Heart right ventricle (tissue), 16 donors: Measurements from ENCODE around the gene WHRN. TPM values are rescaled to one million over a fixed set of nuclear protein-coding genes. Genes with fewer than 3 reads are reported as not detected.
A peak's percentile ranks its signal among the peaks of the same experiment; 100 is the strongest.

Experiments used
- ATAC-seq, 8 donors: fragments of 200-7000 bp; cut with Tn5 transposase; one replicate each; pipeline ENCODE4 v1.9.1; 2020; ENCODE audit warnings: mild to moderate bottlenecking in 8 of 8, moderate library complexity in 8 of 8, moderate number of reproducible peaks in 1 of 8
- DNase-seq, 2 donors: peaks; one replicate each; pipeline ENCODE4 v3.0.0-alpha.2; 2020
- H3K27ac ChIP-seq, 10 donors: fragments of 200-600 bp; sonication (generic) in 2 of 10; one replicate each; pipeline versions ENCODE4 v1.5.0 to v1.8.0; 2020 to 2022; ENCODE audit warnings: mild to moderate bottlenecking in 3 of 10
- H3K27me3 ChIP-seq, 7 donors: fragments of 200-600 bp; one replicate each; pipeline ENCODE4 v1.8.0; 2021 to 2022; ENCODE audit warnings: mild to moderate bottlenecking in 2 of 7
- H3K36me3 ChIP-seq, 9 donors: fragments of 200-600 bp; sonication (generic) in 1 of 9; one replicate each; pipeline versions ENCODE4 v1.5.0 to v1.8.0; 2020 to 2022; ENCODE audit warnings: mild to moderate bottlenecking in 2 of 9
- H3K4me1 ChIP-seq, 9 donors: fragments of 200-600 bp; sonication (generic) in 1 of 9; one replicate each; pipeline versions ENCODE4 v1.5.0 to v1.8.0; 2020 to 2022; ENCODE audit warnings: mild to moderate bottlenecking in 4 of 9
- H3K4me3 ChIP-seq, 10 donors: fragments of 200-600 bp; sonication (generic) in 2 of 10; one replicate each; pipeline versions ENCODE4 v1.5.0 to v1.8.0; 2020 to 2022; ENCODE audit warnings: mild to moderate bottlenecking in 7 of 10, moderate library complexity in 2 of 10
- H3K9me3 ChIP-seq, 11 donors: fragments of 200-600 bp in 10 of 11; sonication (generic) in 2 of 11; one replicate each; pipeline versions ENCODE4 v1.5.0 to v1.8.0; 2013 to 2022; ENCODE audit warnings: mild to moderate bottlenecking in 2 of 11, control low read depth in 1 of 11, moderate library complexity in 1 of 11
- WGBS, 2 donors: extraction: QIAGEN DNeasy Blood & Tissue Kit; methylation state at CpG; one replicate each; pipeline ENCODE4 v1.1.7; 2013; ENCODE audit warnings: inconsistent platforms in 1 of 2; 5-methylcytosine and 5-hydroxymethylcytosine counted together
- intact Hi-C, 10 donors: fragments of 100-400 bp; cut with DNase I; formaldehyde crosslinking; loops; one replicate each; pipeline versions ENCODE4 v1.11.1 to v1.14.2; 2022
- polyA plus RNA-seq, 2 donors: library from polyadenylated mRNA; stranded (reverse); fragments of 200-250 nt; gene quantifications; one replicate each; pipeline ENCODE4 v1.2.3, GENCODE V29; 2013
- total RNA-seq, 10 donors: library from RNA; stranded (reverse); fragmentation: NEBNext Ultra II Directional in 3 of 10; extraction: Animal tissue kit (Norgen Biotek cat#: 25700) in 3 of 10; gene quantifications; one replicate each; pipeline versions ENCODE4 v1.2.1 to v1.2.4, GENCODE V29; 2021 to 2023
- TF ChIP-seq, protein P1 (sequence below), 9 donors: fragments of 200-600 bp; sonication (generic) in 2 of 9; IDR thresholded peaks; one replicate each; pipeline versions ENCODE4 v1.5.0 to v1.8.0; 2021 to 2022; ENCODE audit warnings: antibody characterized with exemption in 9 of 9, mild to moderate bottlenecking in 5 of 9, moderate library complexity in 1 of 9
- donor health status: Arrhythmogenic right ventricular cardiomyopathy.
- donor health status: ischemic (EF 13 %, LVEDD 7.1; RV severe dilation, severe dysfunction).
- donor health status: healthy with polysubstance abuse.
- donor health status: DM: no; HTN: yes; CAD: no.
- donor health status: DM: no; HTN: no; CAD: no.
- donor health status: ischemic (EF 25% LVEDD 6.9; RV normal size, moderate dysfunction).
- donor health status: ischemic (EF 25% LVEDD 5.7; RV mildly dilated, moderate dysfunction).
- donor health status: healthy.
- donor health status: DM: yes; HTN: yes; CAD: no.
- donor health status: Ischemic cardiomyopathy.
- donor health status: ischemic (EF 35%, LVEDD 5.7; RV mildly dilated, moderate dysfunction).
- donor health status: nonischemic (EF 11% LVEDD 7.7; RV severe dilation, severe dysfunction).
- donor health status: DM: yes; HTN: yes; CAD: no.
- donor health status: PGD.
- donor health status: ischemic (EF 29% LVEDD 5.4; RV normal size, mild dysfunction).
- donor health status: nonischemic (EF 23%, LVEDD 6.1; RV moderate dilation, normal function).

WHRN gene
- total and polyA plus RNA-seq, 12 donors: 0.13 to 1.3 (median 0.58) TPM; not detected in 1

DNA sequence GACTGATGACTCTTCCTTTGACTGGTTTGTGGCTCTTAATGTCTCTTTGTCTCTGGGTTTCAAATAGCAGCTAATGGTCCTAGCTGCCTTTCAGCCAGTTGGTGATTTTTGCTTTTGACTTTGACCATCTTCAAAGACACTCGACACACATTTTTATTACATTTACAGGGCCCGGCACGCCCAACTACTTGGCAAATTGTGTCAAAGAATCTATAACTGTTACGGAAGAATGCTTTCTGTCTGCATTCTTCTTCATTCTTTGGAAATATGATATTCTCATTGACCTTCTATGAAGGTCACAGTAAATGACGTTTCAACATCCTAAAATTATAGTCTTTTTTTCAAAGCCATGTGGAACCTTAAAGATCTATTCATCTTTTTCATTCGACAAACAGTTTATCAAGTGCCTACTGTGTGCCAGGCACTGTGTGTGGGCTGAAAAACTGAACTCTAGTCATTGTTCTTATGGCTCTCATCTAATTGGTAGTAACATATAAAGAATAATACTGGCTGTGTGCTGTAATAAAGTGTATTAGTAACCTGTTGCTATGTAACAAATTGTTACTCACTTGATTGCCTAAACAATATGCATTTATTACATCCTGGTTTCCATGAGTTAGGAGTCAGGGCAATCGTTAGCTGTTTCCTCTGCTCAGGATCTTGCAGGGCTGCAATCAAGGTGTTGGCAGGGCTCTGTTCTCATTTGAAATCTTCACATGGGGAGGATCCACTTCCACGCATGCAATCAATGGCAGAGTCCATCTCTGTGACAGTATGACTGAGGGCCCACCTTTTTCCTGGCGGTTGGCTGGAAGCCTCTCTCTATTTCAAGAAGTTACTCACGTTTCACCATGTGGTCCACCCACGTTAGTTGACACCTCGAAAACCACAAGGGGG, 7.0 kb upstream of the WHRN start:
- WGBS, 2 donors: 62 to 77% methylated on average over 12 of the region's 12 CpGs
- TF ChIP-seq, protein P1, sequence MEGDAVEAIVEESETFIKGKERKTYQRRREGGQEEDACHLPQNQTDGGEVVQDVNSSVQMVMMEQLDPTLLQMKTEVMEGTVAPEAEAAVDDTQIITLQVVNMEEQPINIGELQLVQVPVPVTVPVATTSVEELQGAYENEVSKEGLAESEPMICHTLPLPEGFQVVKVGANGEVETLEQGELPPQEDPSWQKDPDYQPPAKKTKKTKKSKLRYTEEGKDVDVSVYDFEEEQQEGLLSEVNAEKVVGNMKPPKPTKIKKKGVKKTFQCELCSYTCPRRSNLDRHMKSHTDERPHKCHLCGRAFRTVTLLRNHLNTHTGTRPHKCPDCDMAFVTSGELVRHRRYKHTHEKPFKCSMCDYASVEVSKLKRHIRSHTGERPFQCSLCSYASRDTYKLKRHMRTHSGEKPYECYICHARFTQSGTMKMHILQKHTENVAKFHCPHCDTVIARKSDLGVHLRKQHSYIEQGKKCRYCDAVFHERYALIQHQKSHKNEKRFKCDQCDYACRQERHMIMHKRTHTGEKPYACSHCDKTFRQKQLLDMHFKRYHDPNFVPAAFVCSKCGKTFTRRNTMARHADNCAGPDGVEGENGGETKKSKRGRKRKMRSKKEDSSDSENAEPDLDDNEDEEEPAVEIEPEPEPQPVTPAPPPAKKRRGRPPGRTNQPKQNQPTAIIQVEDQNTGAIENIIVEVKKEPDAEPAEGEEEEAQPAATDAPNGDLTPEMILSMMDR (IDR thresholded peaks at IDR 0.05): no peak
- no peak overlapping the region for H3K27ac ChIP-seq
- intact Hi-C loops: no loop called here
- H3K4me1 ChIP-seq: peaks cover 0 to 7% (median 0%) of the 10 kb centered on the region in 9 donors
- peaks cover 0 to 87% (median 55%) of the 10 kb centered on the region in 7 donors for H3K27me3 ChIP-seq
- DNase-seq (no peak), ATAC-seq (no peak)
- no peaks in the 10 kb centered on the region for H3K9me3 ChIP-seq
- H3K4me3 ChIP-seq: no peak overlapping the region
- H3K36me3 ChIP-seq: no peaks in the 10 kb centered on the region

DNA sequence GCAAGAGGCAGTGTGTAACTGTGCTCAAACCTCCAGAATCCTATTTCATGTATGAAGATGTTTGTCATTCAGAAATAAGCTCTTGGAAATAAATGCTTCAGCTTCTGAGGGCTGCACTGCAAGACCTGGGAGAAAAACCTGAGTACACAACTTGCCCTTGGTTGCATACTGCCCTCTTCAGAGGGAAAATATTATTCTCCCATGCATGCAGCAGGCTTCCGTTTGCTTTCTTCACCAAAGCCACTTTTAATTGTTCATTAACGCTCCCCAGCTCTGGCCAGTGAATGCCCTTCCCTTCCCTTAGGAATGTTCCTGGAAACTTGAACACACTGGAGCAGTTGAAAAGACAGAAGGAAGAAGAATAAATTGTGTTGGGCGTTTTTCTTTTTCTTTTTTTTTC, 2.5 kb upstream of the WHRN start:
- TF ChIP-seq, protein P1 (IDR thresholded peaks at IDR 0.05): peak in 2 of 9 donors; percentile 8 to 28
- Histone ChIP-seq H3K36me3 (no peaks in the 10 kb centered on the region), H3K27ac (no peak overlapping the region), H3K9me3 (no peaks in the 10 kb centered on the region), H3K4me3 (no peak overlapping the region), H3K27me3 (peaks cover 0 to 95% (median 91%) of the 10 kb centered on the region in 7 donors), H3K4me1 (peaks cover 0 to 20% (median 10%) of the 10 kb centered on the region in 9 donors)
- DNase-seq (no peak), ATAC-seq (no peak)
- intact Hi-C loops: no loop called here
- WGBS, 2 donors: 12 to 16% methylated on average over 3 of the region's 3 CpGs

DNA sequence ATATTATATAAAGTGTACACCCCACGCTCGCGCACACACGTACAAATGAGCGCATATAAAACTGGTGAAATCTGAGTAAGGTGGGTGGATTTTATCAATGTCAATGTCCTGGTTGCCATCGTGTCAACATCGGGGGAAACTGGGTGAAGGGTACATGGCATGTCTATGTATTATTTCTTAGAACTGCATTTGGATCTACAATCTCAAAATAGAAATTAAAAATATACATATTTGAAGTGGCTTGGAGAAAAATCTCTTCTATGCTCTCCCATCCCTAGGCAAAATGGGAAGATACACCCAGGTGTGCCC, 763 bp upstream of the WHRN start:
- WGBS, 2 donors: 55 to 66% methylated on average over 7 of the region's 7 CpGs
- TF ChIP-seq, protein P1 (IDR thresholded peaks at IDR 0.05): no peak
- H3K27ac ChIP-seq: no peak overlapping the region
- H3K27me3 ChIP-seq: peaks cover 0 to 94% (median 74%) of the 10 kb centered on the region in 7 donors
- ATAC-seq (no peak), DNase-seq (no peak)
- peaks cover 0 to 20% (median 10%) of the 10 kb centered on the region in 9 donors for H3K4me1 ChIP-seq
- no peaks in the 10 kb centered on the region for H3K36me3 ChIP-seq
- H3K4me3 ChIP-seq: peak overlapping the region in 9 of 10 donors; percentile 43 to 65 (median 62)
- intact Hi-C loops: no loop called here
- no peaks in the 10 kb centered on the region for H3K9me3 ChIP-seq

DNA sequence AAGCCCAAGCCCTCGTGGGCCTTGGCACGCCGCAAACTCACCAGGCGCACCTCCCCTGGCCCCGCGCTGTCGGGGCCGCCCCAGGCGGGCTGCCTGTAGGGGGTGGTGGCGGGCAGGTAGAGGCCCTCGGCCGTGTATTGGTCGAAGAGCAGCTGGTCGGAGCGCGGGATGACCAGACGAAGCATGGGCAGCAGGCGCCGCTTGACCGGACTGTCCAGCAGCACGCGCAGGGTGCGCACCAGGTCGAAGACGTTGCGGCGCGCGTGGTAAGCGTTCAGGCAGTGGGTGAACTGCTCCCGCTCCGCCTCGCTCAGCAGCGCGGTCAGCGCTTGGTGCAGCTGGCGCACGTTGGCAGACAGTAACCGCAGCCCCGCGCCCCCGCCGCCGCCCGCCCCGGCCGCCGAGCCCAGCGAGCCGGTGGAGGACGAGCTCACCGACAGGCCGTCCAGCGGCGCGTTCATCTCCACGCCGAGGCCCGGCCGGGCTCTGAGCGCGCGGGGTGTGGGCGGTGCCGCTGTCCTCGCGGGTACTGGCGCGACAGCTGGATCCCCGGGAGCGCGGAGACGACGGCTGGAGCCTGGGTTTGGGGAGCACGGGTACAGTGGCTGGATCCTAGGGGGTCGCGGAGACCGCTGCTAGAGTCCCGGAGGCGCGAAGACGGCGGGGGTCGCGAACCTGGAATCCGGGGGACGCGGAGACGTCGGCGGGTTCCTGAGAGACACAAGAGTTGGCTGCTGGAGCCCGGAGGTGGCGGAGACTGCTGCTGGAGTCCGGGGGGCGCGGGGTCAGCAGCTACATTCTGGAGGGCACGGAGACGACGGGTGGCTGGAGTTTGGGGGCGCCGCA, 709 bp downstream of the WHRN start:
- Histone ChIP-seq H3K27me3 (peaks cover 0 to 88% (median 73%) of the 10 kb centered on the region in 7 donors), H3K4me3 (peak overlapping the region; percentile 42 to 65 (median 58)), H3K9me3 (no peaks in the 10 kb centered on the region), H3K27ac (peak overlapping the region in 1 of 10 donors; percentile 26), H3K36me3 (no peaks in the 10 kb centered on the region), H3K4me1 (peaks cover 0 to 20% (median 10%) of the 10 kb centered on the region in 9 donors)
- ATAC-seq: peak; percentile 24 to 70 (median 62)
- TF ChIP-seq, protein P1 (IDR thresholded peaks at IDR 0.05): peak in 1 of 9 donors; percentile 21
- peak; percentile 14 to 39 for DNase-seq
- WGBS, 2 donors: 6 to 7% methylated on average over 86 to 101 of the region's 101 CpGs
- intact Hi-C loops: no loop called here
